ENCODE results near the gene GABRA6.

DNA sequence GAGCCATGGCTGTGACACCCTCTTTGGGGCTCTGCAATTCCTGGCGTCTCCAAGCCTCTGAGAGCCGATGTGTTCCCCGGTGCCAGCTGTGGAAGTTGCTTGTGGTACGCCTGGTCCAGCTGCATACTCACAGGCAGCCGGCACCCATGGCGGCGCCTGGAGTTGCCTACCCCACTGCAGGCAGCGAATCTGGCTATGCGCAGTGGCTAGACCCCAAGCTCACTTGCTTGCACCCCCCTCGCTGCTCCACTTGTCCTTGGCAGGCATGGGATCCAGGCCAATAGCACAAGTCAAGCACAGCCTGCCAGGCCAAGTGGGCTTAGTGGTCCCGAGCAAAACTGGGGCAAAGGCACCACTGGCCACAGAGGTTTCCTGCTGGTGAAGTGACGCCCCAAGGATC is 24.7 kb upstream of the GABRA6 start:
- no peak for TF ChIP-seq POLR2A (IDR thresholded peaks at IDR 0.05)
- no peak for TF ChIP-seq POLR2AphosphoS5 (IDR thresholded peaks at IDR 0.05)
- TF ChIP-seq, protein P1, sequence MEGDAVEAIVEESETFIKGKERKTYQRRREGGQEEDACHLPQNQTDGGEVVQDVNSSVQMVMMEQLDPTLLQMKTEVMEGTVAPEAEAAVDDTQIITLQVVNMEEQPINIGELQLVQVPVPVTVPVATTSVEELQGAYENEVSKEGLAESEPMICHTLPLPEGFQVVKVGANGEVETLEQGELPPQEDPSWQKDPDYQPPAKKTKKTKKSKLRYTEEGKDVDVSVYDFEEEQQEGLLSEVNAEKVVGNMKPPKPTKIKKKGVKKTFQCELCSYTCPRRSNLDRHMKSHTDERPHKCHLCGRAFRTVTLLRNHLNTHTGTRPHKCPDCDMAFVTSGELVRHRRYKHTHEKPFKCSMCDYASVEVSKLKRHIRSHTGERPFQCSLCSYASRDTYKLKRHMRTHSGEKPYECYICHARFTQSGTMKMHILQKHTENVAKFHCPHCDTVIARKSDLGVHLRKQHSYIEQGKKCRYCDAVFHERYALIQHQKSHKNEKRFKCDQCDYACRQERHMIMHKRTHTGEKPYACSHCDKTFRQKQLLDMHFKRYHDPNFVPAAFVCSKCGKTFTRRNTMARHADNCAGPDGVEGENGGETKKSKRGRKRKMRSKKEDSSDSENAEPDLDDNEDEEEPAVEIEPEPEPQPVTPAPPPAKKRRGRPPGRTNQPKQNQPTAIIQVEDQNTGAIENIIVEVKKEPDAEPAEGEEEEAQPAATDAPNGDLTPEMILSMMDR (IDR thresholded peaks at IDR 0.05), result no peak
